GM23248 (cell line): ENCODE results near the gene GRPR.

ENCODE experiments used
- EZH2 ChIP-seq: fragments of 200-600 bp; sonication (generic); IDR thresholded peaks from 2 replicates; pipeline ENCODE4 v1.6.1; 2018; ENCODE audit warnings: antibody characterized with exemption, mild to moderate bottlenecking; ENCODE audit not compliant: insufficient read depth, poor library complexity, severe bottlenecking
- EZH2phosphoT487 ChIP-seq: fragments of 200-600 bp; sonication (generic); IDR thresholded peaks from 2 replicates; pipeline ENCODE4 v1.6.1; 2018; ENCODE audit warnings: antibody characterized with exemption, moderate library complexity, mild to moderate bottlenecking, low read depth; ENCODE audit not compliant: insufficient read depth

- TF ChIP-seq EZH2phosphoT487 (no peak), EZH2 (no peak)
These were observed 43.8 kb downstream of the GRPR start, which contains the start of gene MAGEB17 for GRCh38 chrX:16167181-16167580.
